GM21619 (cell line): Measurements from ENCODE around the gene CSNK1G1.

Source experiments
- ATAC-seq: cut with Tn5 transposase; IDR thresholded peaks from one replicate; pipeline ENCODE4 v1.9.1; 2021; ENCODE audit not compliant: unreplicated experiment

The CSNK1G1 gene

DNA sequence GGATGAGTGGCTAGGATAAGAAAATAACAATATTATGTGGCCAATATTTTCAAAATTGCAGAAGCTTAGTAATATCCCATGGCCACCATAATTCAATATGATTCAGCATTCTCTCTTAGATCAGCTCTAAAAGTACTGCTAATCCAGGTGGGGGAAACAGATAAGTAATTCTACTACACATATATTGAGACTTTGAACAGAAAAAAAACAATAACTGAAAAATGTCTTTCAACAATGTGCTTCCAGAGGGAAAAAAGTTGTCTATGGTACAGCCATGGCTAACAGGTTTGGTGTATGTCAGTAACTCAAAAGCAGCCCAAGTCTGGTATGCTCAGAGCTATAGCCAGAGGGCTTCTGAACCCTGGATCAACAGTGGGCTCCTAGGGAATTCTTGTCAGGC, 150.8 kb downstream of the CSNK1G1 start:
- ATAC-seq = no peak

DNA sequence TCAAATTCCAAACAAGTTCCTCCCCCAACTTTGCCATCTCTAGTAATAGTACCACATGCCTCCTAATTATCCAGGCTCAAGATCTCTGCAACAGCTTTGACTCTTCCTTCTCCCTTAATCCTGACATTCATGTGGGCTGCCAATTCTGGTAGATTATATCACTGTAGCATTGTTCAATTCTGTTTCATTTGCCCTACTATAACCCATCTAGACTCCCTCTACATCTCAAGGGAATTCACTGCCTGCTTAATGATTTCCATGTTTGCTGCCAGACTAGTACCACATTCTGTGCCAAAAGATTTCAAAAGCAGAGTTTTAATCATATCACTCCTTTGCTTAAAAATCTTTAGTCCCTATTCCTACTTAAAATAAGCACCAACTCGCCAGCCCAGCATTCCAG, 158.5 kb downstream of the CSNK1G1 start:
- no peak for ATAC-seq

DNA sequence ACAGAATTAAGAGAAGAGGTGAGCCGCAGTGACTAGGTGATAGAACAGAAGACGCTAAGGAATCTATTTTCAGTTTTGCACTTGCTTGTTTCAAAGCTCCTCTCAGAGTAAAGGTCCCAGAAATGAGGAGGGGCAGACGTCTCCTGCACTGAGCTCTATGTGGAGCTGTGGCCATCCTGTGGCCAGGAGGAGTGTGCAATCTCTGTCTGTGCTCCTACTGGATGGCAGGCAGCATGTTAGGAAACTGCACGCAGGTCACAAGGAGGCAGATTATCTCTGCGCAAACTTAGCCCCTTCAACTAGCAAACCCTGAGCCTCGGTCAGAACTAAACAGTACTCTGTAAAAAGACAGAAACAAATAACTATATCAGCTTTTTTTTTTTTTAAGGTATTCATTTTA, 162.0 kb downstream of the CSNK1G1 start:
- no peak for ATAC-seq

DNA sequence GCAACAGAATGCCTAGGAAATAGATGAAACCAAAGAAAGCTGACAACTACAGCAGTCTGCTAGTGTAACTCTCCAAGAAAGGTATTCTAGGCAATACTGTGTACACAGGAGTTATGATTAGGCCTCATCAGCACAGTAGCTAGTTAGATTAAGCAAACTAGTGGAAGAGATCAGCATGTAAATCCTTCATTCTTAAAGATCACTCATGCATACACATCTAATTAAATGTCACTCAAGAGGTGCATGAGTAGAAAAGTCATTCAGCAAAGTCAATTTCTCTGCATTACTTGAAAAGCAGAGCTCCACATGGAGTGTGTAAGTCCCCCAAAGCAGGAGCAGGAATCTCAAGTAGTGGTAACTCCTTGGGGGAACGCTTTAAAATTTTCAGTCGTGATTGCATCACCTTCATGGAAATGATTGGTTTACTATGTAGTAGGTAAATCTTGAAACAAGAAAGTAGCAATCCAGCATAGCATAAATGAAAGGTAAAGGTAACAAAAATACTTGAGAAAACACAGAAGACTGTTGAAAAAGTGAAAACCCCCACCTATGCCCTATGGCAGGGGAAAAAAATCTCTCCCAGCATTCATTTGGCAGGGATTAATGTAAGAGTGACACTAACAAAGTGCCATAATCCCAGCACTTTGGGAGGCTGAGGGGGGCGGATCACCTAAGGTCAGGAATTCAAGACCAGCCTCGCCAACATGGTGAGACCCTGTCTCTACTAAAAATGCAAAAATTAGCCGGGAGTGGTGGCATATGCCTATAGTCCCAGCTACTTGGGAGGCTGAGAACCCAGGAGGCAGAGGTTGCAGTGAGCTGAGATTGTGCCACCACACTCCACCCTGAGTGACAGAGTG, 163.8 kb downstream of the CSNK1G1 start:
- ATAC-seq = no peak

DNA sequence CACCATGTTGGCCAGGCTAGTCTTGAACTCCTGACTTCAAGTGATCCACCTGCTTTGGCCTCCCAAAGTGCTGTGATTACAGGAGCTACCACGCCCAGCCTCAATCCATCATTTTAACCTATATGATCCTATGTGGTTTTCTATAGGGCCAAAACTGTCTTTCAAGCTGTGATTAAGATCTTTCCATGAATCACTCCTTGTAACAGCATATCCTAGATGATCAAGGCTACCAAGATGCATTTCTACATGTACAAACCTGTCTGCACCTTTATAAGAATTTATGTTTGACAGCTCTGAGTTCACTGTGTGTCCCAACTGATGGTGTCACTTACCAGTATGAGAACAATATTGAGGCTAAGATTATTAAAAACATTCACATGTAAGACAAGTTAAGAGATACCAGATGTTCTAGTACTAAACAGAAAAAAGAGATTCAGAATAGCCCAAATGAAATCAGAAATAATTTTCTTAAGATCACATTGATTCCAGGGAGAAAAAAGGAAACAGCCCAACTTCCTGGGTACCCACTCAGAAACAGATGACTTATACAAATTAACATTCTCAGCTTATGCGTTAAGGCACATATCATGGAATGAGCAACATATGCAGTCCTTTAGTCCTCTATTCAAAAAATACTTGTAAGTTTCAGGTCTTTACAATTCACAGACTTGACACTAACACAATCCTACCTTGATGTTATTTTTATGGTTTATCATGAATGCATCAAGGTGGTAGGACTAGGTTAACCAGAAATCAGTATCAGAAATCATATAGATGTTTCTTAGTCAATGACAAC, 168.4 kb downstream of the CSNK1G1 start:
- ATAC-seq = no peak

DNA sequence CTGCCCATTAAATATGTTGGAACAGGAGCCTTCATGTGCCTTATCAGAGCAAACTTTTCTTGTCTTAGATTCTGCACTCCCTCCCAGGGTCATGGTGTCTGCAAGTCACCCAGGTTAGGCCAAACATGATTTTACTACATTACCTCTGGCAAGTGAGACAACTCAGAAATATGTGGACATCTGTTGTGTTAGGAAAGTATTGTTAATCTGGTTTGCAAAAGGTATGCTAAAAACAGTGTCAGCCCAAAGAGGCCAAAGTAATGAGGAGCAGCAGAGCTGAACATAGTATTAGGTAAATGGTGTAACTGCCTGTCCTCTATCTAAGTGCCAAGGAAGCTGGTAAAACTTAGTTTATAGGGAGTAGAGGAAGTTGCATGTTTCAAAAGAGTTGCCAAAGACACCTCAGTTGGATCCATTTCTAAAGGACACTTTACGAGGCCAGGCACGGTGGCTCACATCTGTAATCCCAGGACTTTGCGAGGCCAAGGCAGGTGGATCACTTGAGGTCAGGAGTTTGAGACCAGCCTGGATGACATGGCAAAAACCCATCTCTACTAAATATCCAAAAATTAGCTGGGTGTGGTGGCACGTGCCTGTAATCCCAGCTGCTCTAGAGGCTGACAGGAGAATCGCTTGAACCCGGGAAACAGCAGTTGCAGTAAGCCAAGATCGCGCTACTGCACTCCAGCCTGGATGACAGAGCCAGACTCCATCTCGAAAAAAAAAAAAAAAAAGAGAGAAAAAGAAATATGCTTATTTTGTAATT, 170.6 kb downstream of the CSNK1G1 start:
- no peak for ATAC-seq

DNA sequence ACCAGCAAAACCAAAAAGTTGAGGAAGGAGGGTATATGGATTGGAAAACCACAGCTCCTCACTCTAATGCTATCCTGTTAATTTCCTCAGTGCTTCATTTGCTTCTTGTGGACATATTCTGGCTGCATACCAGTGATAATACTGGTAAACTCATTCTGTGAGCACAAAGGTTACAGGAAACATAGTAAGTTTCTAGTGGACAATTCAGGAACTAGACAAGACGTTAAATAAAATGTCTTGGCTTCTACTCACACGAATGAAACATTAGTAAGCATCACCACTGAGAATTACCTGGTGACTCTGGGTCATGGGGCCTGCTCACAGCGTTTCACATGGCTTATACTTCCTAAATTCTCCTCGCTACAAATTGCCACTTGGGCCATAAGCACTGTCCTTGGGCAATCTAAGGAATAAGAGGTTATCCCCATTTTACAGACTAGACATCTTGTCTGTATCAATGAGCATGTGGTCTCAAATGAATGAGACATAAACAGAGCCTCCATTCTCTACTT, 173.1 kb downstream of the CSNK1G1 start:
- ATAC-seq = no peak

DNA sequence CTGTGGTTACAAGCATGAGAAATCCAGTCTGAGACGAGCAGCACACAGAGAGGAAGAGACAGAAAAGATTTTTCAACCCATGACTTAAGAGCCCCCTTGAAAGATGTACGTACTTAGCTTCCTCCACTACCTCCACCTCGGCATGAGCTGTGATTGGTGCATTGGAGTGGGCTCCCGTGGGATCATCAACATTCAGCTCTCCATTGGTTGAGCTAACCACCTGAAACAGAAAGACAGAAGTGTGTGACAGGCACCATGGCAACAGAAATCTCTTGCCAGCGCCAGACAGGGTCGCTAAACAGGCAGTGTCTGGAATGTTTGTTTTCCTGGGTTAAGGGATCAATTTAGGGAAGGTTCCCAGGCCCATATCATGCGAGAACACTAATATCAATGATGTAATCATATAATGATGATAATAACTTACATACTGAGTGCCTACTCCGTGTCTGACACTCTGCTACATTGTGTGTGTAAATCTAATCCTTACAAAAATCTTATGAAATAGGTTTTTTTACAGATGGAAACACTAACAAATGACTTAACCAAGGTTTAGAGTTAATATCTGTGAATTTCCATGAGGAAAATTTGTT, 175.6 kb downstream of the CSNK1G1 start:
- ATAC-seq = peak; percentile 73

DNA sequence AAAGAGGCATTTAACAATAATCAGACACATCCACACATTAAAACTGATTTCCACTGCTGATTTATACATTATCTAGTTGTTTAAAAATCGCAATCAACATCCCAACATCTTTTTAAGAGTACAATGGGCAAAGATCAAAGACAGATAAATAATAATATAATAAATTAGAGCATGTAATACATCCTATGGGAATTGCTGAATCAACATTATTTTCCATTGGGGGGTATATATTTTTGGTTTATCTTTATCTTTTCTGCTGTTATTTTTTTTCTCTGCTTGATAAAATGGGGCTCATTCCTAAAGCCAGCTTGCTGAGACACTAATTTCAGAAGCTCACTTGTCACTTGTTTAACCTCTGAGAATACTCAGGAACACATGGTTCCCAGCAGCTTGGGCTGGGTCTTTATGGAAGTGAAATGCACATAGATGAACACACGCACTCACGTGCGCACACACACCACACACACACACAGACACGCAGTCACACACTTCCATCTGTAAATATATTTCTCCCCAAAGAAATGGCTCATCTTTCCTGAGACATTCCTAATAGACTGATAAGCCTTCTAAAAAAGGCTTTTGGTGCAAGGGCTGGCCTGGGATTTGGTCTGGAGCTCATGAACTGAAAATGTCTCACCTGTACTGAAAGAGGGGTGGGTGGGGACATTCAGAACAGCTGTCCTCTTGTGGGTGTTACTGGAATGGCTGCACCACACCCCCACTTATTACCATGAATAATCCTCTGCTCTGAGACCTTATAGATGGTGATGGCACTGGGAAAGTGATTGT, 189.7 kb downstream of the CSNK1G1 start:
- no peak for ATAC-seq

DNA sequence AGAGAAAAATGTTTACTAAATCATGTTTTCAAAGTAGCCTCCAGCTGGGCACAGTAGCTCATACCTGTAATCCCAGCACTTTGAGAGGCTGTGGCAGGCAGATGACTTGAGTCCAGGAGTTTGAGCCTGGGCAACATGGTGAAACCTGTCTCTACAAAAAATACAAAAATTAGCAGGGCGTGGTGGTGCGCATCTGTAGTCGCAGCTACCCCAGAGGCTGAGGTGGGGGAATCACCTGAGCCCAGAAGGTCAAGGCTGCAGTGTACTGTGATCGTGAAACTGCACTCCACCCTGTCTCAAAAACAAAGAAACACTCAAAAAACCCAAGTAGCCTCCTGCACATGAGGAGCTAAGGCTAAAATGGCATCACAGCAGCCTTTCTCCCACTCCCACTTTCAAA, 191.5 kb downstream of the CSNK1G1 start:
- no peak for ATAC-seq

DNA sequence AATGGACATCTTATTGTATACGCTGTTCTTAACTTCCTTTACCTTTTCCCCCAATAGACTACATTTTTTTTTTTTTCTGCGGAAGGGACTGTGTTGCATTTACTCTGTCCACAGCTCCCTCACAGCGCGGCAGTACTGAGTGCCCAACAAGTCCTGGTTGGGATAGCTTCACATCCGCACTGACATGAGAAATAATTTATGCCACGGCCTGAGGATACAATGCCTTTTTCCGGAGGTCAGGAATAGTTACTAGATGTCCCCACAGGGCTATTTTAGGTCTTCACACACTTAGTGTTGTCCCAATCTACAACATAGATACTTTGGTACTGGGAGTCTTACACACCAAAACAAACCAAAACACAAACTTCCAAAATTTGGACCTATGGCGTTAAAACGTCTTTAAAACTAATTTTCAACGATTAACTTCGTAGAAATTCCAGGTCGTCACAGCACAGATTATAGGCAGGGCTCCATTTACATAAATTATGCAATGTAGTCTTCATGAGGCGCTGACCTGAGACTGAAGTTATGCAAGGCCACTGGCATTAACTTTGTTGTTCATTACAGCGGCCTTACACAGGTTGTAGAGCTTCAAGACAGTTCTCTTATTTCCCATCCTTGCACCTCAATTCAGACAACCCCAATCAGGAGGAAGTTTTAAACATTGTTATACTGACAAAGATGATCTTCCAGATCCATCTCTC, 192.2 kb downstream of the CSNK1G1 start:
- peak; percentile 3 for ATAC-seq

DNA sequence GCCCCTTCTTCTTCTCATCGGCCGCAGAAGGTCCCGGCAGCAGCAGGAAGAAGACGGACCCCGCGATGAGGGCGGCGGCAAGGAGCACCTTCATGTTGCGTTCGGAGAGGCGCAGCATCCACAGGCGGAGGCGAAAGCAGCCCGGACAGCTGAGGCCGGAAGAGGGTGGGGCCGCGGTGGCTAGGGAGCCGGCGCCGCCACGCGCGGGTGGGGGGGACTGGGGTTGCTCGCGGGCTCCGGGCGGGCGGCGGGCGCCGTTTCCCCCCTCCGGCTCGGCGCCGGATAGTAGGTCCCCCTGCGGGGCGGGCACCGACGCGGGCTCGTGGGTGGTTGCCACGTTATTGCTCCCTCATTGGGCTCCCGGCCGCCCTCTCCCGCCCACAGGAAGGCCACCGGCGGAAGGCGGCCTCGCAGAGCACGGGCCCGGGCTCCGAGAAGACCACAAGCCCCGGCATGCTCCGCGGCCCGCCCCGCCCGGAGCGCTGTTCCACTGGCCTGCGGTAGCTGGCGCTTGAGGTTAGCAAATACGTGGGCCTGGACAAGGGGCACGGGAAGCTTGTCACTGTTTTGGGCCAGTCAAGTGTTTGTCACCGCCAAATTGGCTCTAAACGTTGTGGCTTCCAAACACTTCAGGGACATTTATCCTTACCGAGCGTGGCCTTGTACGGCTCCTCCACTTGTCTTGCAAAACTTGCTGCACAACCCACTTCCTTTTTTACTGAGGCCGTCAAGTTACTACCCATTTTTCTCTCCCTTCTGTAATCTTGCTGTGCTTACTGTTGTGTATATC, 192.9 kb downstream of the CSNK1G1 start, which contains the start of gene PPIB:
TSS of gene PPIB (minus strand) at position 154 of the 790 bp plus-strand sequence. CDS start at position 118, 36 bp downstream.
- ATAC-seq = peak; percentile 87

DNA sequence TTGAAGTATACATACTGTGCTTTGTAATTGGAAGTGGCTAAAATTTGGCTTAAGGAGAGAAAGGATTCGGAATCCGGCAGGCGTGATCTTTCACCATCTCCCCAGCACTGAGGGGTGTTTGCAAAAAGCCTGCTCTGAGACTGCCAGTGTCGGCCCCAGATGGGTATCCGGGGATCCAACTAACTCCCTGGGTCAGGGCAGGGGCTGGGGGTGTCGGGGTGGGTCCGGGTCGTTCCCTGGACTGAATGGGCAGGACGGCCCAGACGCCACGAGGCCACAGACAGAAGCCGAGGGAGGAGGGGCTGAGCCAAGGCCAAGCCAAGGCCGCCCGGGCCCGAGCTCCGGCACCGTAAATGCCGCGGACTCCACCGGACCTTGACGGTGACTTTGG, 193.5 kb downstream of the CSNK1G1 start:
- peak; percentile 21 for ATAC-seq

DNA sequence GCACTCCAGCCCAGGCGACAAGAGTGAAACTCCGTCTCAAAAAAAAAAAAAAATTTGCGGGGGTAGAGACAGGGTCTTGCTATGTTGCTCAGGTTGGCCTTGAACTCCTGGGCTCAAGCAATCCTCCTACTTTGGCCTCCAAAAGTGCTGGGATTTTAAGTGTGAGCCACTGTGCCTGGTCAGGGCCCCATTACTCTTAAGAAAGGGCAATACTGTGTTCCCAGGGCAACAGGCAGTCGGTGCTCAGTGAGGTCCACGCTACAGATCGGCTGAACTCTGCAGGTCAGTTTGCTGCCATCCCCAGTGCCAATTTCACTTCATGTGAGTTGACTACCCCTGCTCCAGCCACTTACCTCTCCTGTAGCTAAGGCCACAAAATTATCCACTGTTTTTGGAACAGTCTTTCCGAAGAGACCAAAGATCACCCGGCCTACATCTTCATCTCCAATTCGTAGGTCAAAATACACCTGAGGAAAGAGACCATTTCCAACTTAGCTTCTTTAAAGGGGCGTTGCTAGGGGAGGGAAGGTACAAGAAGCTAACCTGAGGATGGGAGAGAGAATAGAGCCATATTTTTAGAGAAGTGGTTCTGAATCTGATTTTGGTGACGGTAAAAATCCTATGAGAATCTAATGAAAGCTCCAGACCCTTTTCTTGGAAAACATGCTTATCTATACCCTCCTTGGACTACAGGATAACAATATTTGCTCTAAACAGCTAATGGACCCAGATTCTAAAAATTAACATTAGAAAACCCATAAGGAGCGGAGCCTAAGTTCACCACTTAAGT, 194.1 kb downstream of the CSNK1G1 start:
- no peak for ATAC-seq

DNA sequence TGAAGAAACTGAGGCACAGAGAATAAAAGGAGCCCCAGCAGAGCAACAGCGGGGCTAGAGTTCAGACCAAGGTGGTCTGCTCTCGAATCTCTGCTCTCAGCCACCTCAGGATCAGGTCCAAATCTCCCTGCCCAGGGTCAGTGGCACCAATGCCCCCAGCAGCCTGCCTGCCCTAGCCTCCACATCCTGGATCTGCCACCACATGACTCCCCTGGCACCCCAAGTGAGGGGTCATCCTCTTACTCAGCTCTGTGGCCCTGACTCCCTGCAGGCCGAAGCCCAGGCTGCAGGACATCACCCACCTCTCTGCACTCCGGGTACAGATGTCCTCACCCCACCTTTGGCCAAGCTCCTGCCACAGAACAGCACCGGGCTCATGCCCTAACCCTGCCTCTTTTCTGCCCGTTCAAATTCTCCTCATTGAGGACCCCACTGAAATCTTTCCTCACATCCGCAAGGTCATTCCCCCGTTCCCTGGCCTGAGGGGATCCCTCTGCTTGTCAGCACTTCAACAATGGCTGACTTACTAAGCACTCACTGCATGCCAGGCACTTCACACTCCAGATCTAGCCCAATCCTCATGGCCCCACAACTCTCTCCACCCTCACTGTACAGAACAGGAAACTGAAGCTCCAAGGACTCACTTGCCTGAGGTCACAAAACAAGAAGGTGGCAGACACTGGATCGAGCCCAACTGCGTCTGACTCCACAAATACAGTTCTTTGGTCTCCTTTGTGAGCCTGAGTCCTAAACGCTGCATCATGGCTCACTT, 197.4 kb downstream of the CSNK1G1 start:
- ATAC-seq = no peak

DNA sequence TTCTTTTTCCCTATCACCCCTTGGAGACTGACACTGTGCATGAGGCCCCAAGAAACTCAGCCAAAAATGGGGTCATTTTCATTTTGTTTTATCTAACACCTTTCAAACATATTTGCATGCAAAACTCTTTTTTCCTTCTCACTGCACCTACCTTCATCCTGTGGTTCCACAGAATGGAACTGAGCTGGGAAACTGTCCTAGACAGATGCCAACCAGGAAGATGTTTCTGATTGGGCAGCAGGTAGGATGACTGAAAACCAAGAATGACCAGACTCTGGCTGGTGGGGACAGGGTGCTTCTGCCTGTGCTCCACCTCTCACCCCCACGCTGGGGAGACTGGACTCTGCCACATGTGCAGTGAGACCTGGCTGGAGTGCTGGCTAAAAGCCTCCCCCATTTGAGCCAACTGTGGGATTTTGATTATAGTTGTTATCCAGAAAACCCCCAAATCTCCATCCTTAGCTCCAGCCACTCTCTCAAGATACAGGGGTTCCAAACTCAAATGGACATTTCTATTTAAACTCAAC, 198.3 kb downstream of the CSNK1G1 start:
- no peak for ATAC-seq
